Gastroesophageal sphincter (tissue), 3 donors: ENCODE measurements around the gene DCUN1D3.
A peak's percentile ranks its signal among the peaks of the same experiment; 100 is the strongest.

Experiments
- EP300 ChIP-seq: sonication (generic); formaldehyde crosslinking; IDR thresholded peaks from one replicate; pipeline ENCODE4 v1.6.1; 2017; ENCODE audit warnings: antibody characterized with exemption, mild to moderate bottlenecking
- POLR2A ChIP-seq, 2 donors: fragments of 450-650 bp; IDR thresholded peaks; one replicate each; pipeline ENCODE4 v1.6.1; 2017; ENCODE audit warnings: antibody characterized with exemption in 2 of 2, mild to moderate bottlenecking in 2 of 2, moderate library complexity in 1 of 2
- POLR2AphosphoS5 ChIP-seq: sonication (generic); formaldehyde crosslinking; IDR thresholded peaks from one replicate; pipeline ENCODE4 v1.6.1; 2017; ENCODE audit warnings: antibody characterized with exemption
- TF ChIP-seq, protein P1 (sequence below), 4 experiments: fragments of 200-600 bp in 2 of 4; fragments of 450-650 bp in 2 of 4; sonication (generic) in 1 of 4; IDR thresholded peaks; one replicate each; pipeline ENCODE4 v1.5.1; 2017 to 2019; ENCODE audit warnings: antibody characterized with exemption in 4 of 4, mild to moderate bottlenecking in 2 of 4, moderate library complexity in 2 of 4

DNA sequence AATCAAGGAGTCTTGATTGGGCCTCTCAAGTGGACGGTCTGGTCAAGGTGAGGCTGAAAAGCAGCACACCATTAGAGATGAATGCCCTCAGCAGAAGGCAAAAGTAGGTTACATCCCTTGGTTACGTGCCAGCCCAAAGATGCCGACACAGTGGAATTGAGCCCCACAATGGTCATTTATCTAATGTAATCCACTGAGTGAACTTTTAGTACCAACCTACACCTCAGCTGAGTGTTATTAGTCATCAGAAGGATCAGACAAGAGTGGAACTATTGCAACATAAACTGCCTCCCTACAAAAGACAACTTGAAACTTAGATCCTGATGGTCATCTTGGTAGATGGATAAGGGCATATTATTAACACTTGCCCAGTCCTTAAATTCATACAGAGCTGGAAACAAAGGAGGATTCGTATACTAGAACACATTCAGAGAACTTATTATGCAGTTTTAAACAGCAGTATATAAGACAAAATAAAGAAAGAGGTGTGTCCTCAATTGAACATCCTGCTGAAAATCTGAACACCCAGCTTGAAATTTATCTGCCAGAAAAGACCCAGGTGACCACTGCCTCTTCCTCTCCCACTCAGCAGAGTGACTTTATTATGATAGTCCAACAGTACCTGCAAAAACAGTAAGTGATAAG, 2.8 kb downstream of the DCUN1D3 start:
- TF ChIP-seq, protein P1, sequence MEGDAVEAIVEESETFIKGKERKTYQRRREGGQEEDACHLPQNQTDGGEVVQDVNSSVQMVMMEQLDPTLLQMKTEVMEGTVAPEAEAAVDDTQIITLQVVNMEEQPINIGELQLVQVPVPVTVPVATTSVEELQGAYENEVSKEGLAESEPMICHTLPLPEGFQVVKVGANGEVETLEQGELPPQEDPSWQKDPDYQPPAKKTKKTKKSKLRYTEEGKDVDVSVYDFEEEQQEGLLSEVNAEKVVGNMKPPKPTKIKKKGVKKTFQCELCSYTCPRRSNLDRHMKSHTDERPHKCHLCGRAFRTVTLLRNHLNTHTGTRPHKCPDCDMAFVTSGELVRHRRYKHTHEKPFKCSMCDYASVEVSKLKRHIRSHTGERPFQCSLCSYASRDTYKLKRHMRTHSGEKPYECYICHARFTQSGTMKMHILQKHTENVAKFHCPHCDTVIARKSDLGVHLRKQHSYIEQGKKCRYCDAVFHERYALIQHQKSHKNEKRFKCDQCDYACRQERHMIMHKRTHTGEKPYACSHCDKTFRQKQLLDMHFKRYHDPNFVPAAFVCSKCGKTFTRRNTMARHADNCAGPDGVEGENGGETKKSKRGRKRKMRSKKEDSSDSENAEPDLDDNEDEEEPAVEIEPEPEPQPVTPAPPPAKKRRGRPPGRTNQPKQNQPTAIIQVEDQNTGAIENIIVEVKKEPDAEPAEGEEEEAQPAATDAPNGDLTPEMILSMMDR (IDR thresholded peaks at IDR 0.05): no peak
- TF ChIP-seq EP300 (no peak), POLR2A (IDR thresholded peaks at IDR 0.05) (no peak), POLR2AphosphoS5 (peak; percentile 40)
